ENCODE measurements around the gene DMRTB1.

Gene DMRTB1

GRCh38 chr1:53469373-53469772 lies 10.2 kb downstream of the DMRTB1 start:
- H3K27me3 ChIP-seq (ENCODE audit: low read depth, low read length), result no peaks in the 10 kb centered on the region
- H4K20me1 ChIP-seq (ENCODE audit: insufficient read depth, low read length), result no peaks in the 10 kb centered on the region
- H3K36me3 ChIP-seq (replicated peaks; ENCODE audit: low read depth, low read length), result no peaks in the 10 kb centered on the region
- no peaks in the 10 kb centered on the region for H3K9me3 ChIP-seq (ENCODE audit: insufficient read depth, low read length)
- no peaks in the 10 kb centered on the region for H3K4me1 ChIP-seq (ENCODE audit: low read length)
- no peaks in the 10 kb centered on the region for H3K79me2 ChIP-seq (ENCODE audit: low read length)
- H3K9ac ChIP-seq (ENCODE audit: low read length), result no peak overlapping the region
- H3K27ac ChIP-seq (ENCODE audit: low read length), result no peak overlapping the region
- TF ChIP-seq EZH2phosphoT487 (IDR thresholded peaks at IDR 0.05; ENCODE audit: low read depth) (no peak), CTCF (IDR thresholded peaks at IDR 0.05; ENCODE audit: low read depth, low read length) (no peak)
- H3K4me3 ChIP-seq (ENCODE audit: low read length), result no peak overlapping the region
- H3K4me2 ChIP-seq (ENCODE audit: low read length), result no peak overlapping the region
- H2AFZ ChIP-seq (ENCODE audit: low read depth, low read length), result no peak overlapping the region

DNA sequence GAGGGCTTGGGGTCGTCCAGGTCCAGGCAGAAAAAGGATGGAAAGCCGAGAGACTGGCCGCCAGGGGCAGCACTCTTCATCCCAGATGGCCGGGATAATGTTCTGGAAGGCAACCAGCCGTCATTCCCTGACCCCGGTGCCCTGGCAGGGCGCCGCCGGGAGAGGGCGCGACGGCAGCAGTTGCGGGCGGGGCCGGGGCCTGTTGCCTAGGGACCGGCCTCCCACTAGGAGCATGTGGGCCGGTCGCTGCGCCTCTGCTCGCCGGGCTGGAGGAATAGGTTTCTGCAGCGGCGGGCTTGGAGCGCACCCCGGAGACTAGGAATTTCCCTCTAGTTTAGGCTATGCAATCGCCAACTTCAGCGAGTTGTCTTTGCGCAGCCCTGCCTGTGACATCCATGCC lies 11.0 kb downstream of the DMRTB1 start:
- Histone ChIP-seq H3K4me2 (ENCODE audit: low read length) (no peak overlapping the region), H3K9me3 (ENCODE audit: insufficient read depth, low read length) (no peaks in the 10 kb centered on the region), H4K20me1 (ENCODE audit: insufficient read depth, low read length) (no peaks in the 10 kb centered on the region), H3K9ac (ENCODE audit: low read length) (no peak overlapping the region), H2AFZ (ENCODE audit: low read depth, low read length) (no peak overlapping the region), H3K27ac (ENCODE audit: low read length) (no peak overlapping the region), H3K36me3 (replicated peaks; ENCODE audit: low read depth, low read length) (no peaks in the 10 kb centered on the region), H3K4me1 (ENCODE audit: low read length) (no peaks in the 10 kb centered on the region), H3K79me2 (ENCODE audit: low read length) (no peaks in the 10 kb centered on the region), H3K27me3 (ENCODE audit: low read depth, low read length) (no peaks in the 10 kb centered on the region), H3K4me3 (ENCODE audit: low read length) (no peak overlapping the region)
- TF ChIP-seq EZH2phosphoT487 (IDR thresholded peaks at IDR 0.05; ENCODE audit: low read depth), result no peak
- TF ChIP-seq CTCF (IDR thresholded peaks at IDR 0.05; ENCODE audit: low read depth, low read length), result no peak

GRCh38 chr1:53470584-53470983 lies 11.4 kb downstream of the DMRTB1 start:
- Histone ChIP-seq H3K4me1 (ENCODE audit: low read length) (no peaks in the 10 kb centered on the region), H3K27me3 (ENCODE audit: low read depth, low read length) (no peaks in the 10 kb centered on the region), H3K9me3 (ENCODE audit: insufficient read depth, low read length) (no peaks in the 10 kb centered on the region), H2AFZ (ENCODE audit: low read depth, low read length) (no peak overlapping the region), H3K79me2 (ENCODE audit: low read length) (no peaks in the 10 kb centered on the region), H3K27ac (ENCODE audit: low read length) (no peak overlapping the region), H3K36me3 (replicated peaks; ENCODE audit: low read depth, low read length) (no peaks in the 10 kb centered on the region), H3K4me2 (ENCODE audit: low read length) (no peak overlapping the region), H3K9ac (ENCODE audit: low read length) (no peak overlapping the region), H4K20me1 (ENCODE audit: insufficient read depth, low read length) (no peaks in the 10 kb centered on the region), H3K4me3 (ENCODE audit: low read length) (no peak overlapping the region)
- no peak for TF ChIP-seq CTCF (IDR thresholded peaks at IDR 0.05; ENCODE audit: low read depth, low read length)
- TF ChIP-seq EZH2phosphoT487 (IDR thresholded peaks at IDR 0.05; ENCODE audit: low read depth), result no peak

GRCh38 chr1:53471000-53471399 lies 11.8 kb downstream of the DMRTB1 start:
- H3K9ac ChIP-seq (ENCODE audit: low read length), result no peak overlapping the region
- no peak overlapping the region for H2AFZ ChIP-seq (ENCODE audit: low read depth, low read length)

More at GRCh38 chr1:53471000-53471399, 11.8 kb downstream of the DMRTB1 start:
- Histone ChIP-seq H3K79me2 (ENCODE audit: low read length) (no peaks in the 10 kb centered on the region), H3K4me1 (ENCODE audit: low read length) (no peaks in the 10 kb centered on the region), H4K20me1 (ENCODE audit: insufficient read depth, low read length) (no peaks in the 10 kb centered on the region), H3K4me3 (ENCODE audit: low read length) (no peak overlapping the region), H3K36me3 (replicated peaks; ENCODE audit: low read depth, low read length) (no peaks in the 10 kb centered on the region), H3K27ac (ENCODE audit: low read length) (no peak overlapping the region), H3K27me3 (ENCODE audit: low read depth, low read length) (0 out of 2 replicates have a peak, but pooled peaks cover 2% of the 10 kb centered on the region), H3K4me2 (ENCODE audit: low read length) (no peak overlapping the region), H3K9me3 (ENCODE audit: insufficient read depth, low read length) (no peaks in the 10 kb centered on the region)
- no peak for TF ChIP-seq CTCF (IDR thresholded peaks at IDR 0.05; ENCODE audit: low read depth, low read length)
- TF ChIP-seq EZH2phosphoT487 (IDR thresholded peaks at IDR 0.05; ENCODE audit: low read depth), result no peak
